Measurements from ENCODE around the gene INF2.

INF2 gene

GRCh38 chr14:104770072-104770579, 80.7 kb downstream of the INF2 start:
- no peak for DNase-seq (ENCODE audit: low spot score)

- DNase-seq (ENCODE audit: low spot score): no peak
Measured at GRCh38 chr14:104770851-104771272, 81.4 kb downstream of the INF2 start.

GRCh38 chr14:104771374-104771773, 82.0 kb downstream of the INF2 start:
- no peak for DNase-seq (ENCODE audit: low spot score)
